Measurements from ENCODE around the gene ANKH.

DNA sequence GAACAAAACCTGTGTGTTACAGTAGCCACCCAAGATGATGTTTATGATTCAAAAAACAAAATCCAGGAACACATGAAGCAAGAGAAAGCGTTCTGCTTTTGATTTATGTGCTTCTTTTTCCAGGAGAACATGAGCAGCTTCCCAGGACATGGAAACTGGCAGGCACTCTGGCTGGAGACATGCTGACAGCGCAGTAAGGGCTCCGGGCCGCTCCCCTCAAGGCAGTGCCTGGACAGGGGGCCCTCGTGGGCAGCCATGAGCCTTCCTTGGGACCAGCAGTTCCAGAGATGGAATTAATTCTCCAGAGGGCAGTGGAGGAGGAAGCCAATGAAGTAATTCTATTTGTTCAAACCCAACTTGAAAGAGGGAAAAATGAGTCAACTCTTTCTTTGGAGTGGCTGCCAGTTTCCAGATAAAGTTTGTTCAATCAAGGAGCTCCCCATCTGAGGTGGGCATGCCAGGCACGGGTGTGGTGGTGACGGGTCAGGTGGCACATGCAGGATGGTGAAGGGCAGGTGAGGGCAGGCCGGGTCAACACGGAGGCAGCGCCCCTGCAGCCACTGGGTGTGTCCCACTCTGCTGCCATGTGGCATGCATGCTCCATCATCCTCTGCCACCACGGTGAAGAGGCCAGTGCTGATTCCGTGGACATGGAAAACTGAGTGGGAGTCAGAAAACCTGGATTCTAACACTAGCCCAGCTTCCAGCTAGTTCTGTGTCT, 123.2 kb downstream of the ANKH start:
- no peak for TF ChIP-seq EZH2 (IDR thresholded peaks at IDR 0.05)
- TF ChIP-seq FOXP2 (optimal IDR thresholded peaks at IDR 0.05; ENCODE audit: control extremely low read depth, extremely low read length, insufficient read depth), result no peak
- no peak for TF ChIP-seq POLR2AphosphoS5 (IDR thresholded peaks at IDR 0.05; ENCODE audit: borderline replicate concordance, low read depth, low read length)

Data from SK-N-MC (cell line).